RWPE1 (cell line): Measurements from ENCODE around the gene SORL1.

Experiments used
- CTCF ChIA-PET: fragments of 350-600 bp; sonication (Branson Sonifier 250); formaldehyde crosslinking; extraction: SDS; loops from one replicate; lab custom pipeline; 2021; lab: Yijun Ruan, JAX
- POLR2A ChIA-PET: fragments of 400-600 bp; formaldehyde crosslinking; extraction: SDS; loops from one replicate; lab custom pipeline; 2020; ENCODE audit warnings: antibody characterized with exemption; ENCODE audit not compliant: low non-redundant PET; lab: Yijun Ruan, JAX
- DNase-seq: peaks from one replicate; pipeline ENCODE4 v3.0.0; 2012; ENCODE audit warnings: low spot score
- H3K27ac ChIP-seq: fragments of 450-650 bp; 2 replicates; pipeline ENCODE4 v1.5.1; 2017
- TF ChIP-seq, protein P1 (sequence below): fragments of 450-650 bp; conservative IDR thresholded peaks from 2 replicates; pipeline ENCODE4 v1.5.1; 2017; ENCODE audit warnings: low read depth, mild to moderate bottlenecking

Gene SORL1

DNA sequence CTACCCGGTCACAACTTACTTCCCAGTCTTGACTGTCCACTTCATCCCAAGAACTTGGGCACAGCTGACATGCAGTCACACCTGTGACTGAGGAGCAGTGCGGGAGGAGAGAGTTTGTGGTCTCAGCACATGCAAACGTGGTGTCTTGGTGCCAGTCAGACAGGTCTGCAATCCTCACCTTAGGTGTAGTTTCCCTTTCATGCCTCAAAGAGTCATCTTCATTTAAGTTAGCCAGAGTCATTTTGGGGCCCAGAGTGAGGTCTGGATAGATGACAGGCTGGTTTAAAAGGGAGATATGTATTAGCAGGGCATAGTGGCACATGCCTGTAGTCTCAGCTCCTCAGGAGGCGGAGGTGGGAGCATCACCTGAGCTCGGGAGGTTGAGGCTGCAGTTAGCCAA, 109.1 kb downstream of the SORL1 start:
- ChIA-PET CTCF (no interaction called here), POLR2A (no interaction called here)
- H3K27ac ChIP-seq, result no peak overlapping the region
- no peak for DNase-seq
- TF ChIP-seq, protein P1, sequence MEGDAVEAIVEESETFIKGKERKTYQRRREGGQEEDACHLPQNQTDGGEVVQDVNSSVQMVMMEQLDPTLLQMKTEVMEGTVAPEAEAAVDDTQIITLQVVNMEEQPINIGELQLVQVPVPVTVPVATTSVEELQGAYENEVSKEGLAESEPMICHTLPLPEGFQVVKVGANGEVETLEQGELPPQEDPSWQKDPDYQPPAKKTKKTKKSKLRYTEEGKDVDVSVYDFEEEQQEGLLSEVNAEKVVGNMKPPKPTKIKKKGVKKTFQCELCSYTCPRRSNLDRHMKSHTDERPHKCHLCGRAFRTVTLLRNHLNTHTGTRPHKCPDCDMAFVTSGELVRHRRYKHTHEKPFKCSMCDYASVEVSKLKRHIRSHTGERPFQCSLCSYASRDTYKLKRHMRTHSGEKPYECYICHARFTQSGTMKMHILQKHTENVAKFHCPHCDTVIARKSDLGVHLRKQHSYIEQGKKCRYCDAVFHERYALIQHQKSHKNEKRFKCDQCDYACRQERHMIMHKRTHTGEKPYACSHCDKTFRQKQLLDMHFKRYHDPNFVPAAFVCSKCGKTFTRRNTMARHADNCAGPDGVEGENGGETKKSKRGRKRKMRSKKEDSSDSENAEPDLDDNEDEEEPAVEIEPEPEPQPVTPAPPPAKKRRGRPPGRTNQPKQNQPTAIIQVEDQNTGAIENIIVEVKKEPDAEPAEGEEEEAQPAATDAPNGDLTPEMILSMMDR, result no peak

DNA sequence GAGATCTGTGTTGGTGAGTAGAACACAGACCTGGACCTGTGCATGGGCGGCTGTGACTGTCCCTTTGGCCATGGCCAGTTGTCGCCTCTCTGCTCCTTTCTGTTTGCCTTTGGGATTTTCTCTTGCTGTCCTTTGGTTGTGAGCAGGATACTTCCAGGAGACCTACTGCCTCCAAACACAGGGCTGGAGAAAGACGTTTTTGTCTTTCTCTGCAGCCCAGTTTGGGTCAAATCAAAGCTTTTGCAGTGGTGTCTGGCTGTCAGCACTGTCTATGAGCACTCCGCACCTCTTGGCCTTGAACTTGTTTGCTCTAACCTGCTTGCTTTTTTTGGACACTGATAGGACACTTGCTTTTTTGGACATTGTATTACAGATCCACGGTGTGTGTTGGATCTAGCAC, 109.6 kb downstream of the SORL1 start:
- ChIA-PET POLR2A (no interaction called here), CTCF (no interaction called here)
- TF ChIP-seq, protein P1, result no peak
- no peak overlapping the region for H3K27ac ChIP-seq
- DNase-seq, result no peak

DNA sequence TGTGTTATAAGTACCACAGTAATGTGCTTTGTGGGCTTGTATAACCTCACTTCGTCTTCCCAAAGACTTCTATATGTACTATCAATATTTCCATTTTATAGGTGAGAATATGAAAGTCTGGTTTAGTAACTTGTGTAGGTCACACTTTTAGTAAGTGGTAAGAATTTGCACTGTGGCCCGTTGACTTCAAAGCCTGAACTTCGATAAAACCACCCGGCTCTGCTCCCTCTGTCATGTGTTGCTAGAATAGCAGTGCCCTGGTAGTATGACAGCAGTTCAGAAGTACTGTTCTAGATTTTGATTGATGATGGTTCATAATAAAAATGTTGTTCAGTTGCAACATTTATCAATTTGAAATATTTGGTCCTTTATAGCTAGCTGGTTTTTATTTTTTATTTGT, 110.9 kb downstream of the SORL1 start:
- CTCF ChIA-PET, result interaction anchor here (0.5 to 0.7 kb wide), 3 partner anchors 43 to 1612 kb away, joined by 3 to 4 read pairs (median 3); no protein-coding TSS in a partner anchor
- H3K27ac ChIP-seq, result no peak overlapping the region
- DNase-seq, result no peak
- POLR2A ChIA-PET, result no interaction called here
- TF ChIP-seq, protein P1, result no peak

GRCh38 chr11:121563900-121564822, 112.0 kb downstream of the SORL1 start:
- DNase-seq, result no peak
- ChIA-PET POLR2A (no interaction called here), CTCF (interaction anchor here (0.7 kb wide), 1 partner anchor 44 kb away, joined by 3 read pairs; no protein-coding TSS in a partner anchor)
- TF ChIP-seq, protein P1, result no peak
- no peak overlapping the region for H3K27ac ChIP-seq

- POLR2A ChIA-PET, result no interaction called here
- H3K27ac ChIP-seq, result no peak overlapping the region
- TF ChIP-seq, protein P1, result no peak
- DNase-seq, result no peak
- CTCF ChIA-PET, result interaction anchor here (0.6 kb wide), 2 partner anchors 15 to 113 kb away, joined by 3 read pairs; no protein-coding TSS in a partner anchor
Observed at GRCh38 chr11:121564948-121565684, 113.0 kb downstream of the SORL1 start.
